Measurements from ENCODE around the gene TTLL8. TPM values are rescaled to one million over a fixed set of nuclear protein-coding genes. Genes with fewer than 3 reads are reported as not detected.

Gene TTLL8
- total RNA-seq, 2 experiments from 2014 or later: 0.06 to 0.72 TPM

- Histone ChIP-seq H3K9me3 (ENCODE audit: low read length) (peaks cover 7% of the 10 kb centered on the region; the same call in 1 of the 2 replicates), H3K27ac (ENCODE audit: low read depth, low read length, poor library complexity, severe bottlenecking) (no peak overlapping the region), H2AFZ (ENCODE audit: low read length) (no peak overlapping the region), H3K9me2 (ENCODE audit: insufficient read depth, low read length) (no peaks in the 10 kb centered on the region), H4K20me1 (ENCODE audit: insufficient read depth, low read length) (no peaks in the 10 kb centered on the region), H3K4me1 (ENCODE audit: insufficient read depth, low read length, poor library complexity, severe bottlenecking) (no peaks in the 10 kb centered on the region), H3K36me3 (ENCODE audit: insufficient read depth, low read length) (no peaks in the 10 kb centered on the region), H3K4me2 (ENCODE audit: low read length) (no peak overlapping the region), H3K79me2 (ENCODE audit: insufficient read depth, low read depth, low read length) (no peaks in the 10 kb centered on the region), H3K4me3 (ENCODE audit: low read depth, low read length, poor library complexity, severe bottlenecking) (no peak overlapping the region)
- TF ChIP-seq EZH2phosphoT487 (IDR thresholded peaks at IDR 0.05; ENCODE audit: borderline replicate concordance, low read depth, low read length) (no peak), CTCF (conservative IDR thresholded peaks at IDR 0.05; ENCODE audit: low read length) (no peak)
- POLR2A ChIA-PET: no interaction called here
- BruUV-seq (replicated peaks): no TSS peak
- DNase-seq (ENCODE audit: low spot score): no peak
- CTCF ChIA-PET (ENCODE audit: unreplicated experiment): no interaction called here
- intact Hi-C loops (cut with micrococcal nuclease; ENCODE audit: unreplicated experiment): no loop called here
Measured at GRCh38 chr22:50020606-50021005, 37.5 kb downstream of the TTLL8 start.

- BruUV-seq (replicated peaks): no TSS peak
- H3K27ac ChIP-seq (ENCODE audit: low read depth, low read length, poor library complexity, severe bottlenecking): no peak overlapping the region
- POLR2A ChIA-PET: interaction anchor here (0.5 kb wide), 1 partner anchor 266 kb away, joined by 5 read pairs; no protein-coding TSS in a partner anchor
Measured at GRCh38 chr22:50019316-50019715, 38.8 kb downstream of the TTLL8 start.

More at GRCh38 chr22:50019316-50019715, 38.8 kb downstream of the TTLL8 start:
- Histone ChIP-seq H3K36me3 (ENCODE audit: insufficient read depth, low read length) (no peaks in the 10 kb centered on the region), H3K9me2 (ENCODE audit: insufficient read depth, low read length) (no peaks in the 10 kb centered on the region), H3K9me3 (ENCODE audit: low read length) (peaks cover 7% of the 10 kb centered on the region; the same call in 1 of the 2 replicates), H3K4me2 (ENCODE audit: low read length) (no peak overlapping the region), H4K20me1 (ENCODE audit: insufficient read depth, low read length) (no peaks in the 10 kb centered on the region), H3K79me2 (ENCODE audit: insufficient read depth, low read depth, low read length) (no peaks in the 10 kb centered on the region), H2AFZ (ENCODE audit: low read length) (no peak overlapping the region), H3K4me3 (ENCODE audit: low read depth, low read length, poor library complexity, severe bottlenecking) (no peak overlapping the region), H3K4me1 (ENCODE audit: insufficient read depth, low read length, poor library complexity, severe bottlenecking) (no peaks in the 10 kb centered on the region)
- CTCF ChIA-PET (ENCODE audit: unreplicated experiment): no interaction called here
- intact Hi-C loops (cut with micrococcal nuclease; ENCODE audit: unreplicated experiment): no loop called here
- no peak for DNase-seq (ENCODE audit: low spot score)
- no peak for TF ChIP-seq CTCF (conservative IDR thresholded peaks at IDR 0.05; ENCODE audit: low read length)
- TF ChIP-seq EZH2phosphoT487 (IDR thresholded peaks at IDR 0.05; ENCODE audit: borderline replicate concordance, low read depth, low read length): no peak
